Activated effector memory CD4-positive, alpha-beta T cell treated with anti-CD3 and anti-CD28 coated beads, Interleukin-2, amount 50 U/mL, for 16 hours (primary cell): Measurements from ENCODE around the gene PIN1.
"Not testable (repeated sequence)": the region's sequence is repeated elsewhere in the genome, so short reads cannot be mapped to it uniquely, and the experiment has no call there.

Experiments used
- DNase-seq: peaks from one replicate; pipeline ENCODE4 v3.0.0-alpha.2; 2020

Gene PIN1

GRCh38 chr19:9834726-9835506 lies at the start of gene PIN1:
PIN1 (plus strand) TSS chr19:9835318; CDS start chr19:9835345, 27 bp downstream.
- peak; percentile 100 for DNase-seq

GRCh38 chr19:9785367-9786331 lies 49.5 kb upstream of the PIN1 start:
- peak; percentile 97 for DNase-seq

GRCh38 chr19:9786342-9786741 lies 48.8 kb upstream of the PIN1 start:
- no peak for DNase-seq

- no peak for DNase-seq
These were observed 48.3 kb upstream of the PIN1 start for GRCh38 chr19:9786819-9787218.

- not testable (repeated sequence) for DNase-seq
These were observed 46.5 kb upstream of the PIN1 start for GRCh38 chr19:9788604-9789003.

GRCh38 chr19:9789066-9789465 lies 46.1 kb upstream of the PIN1 start:
- no peak for DNase-seq

GRCh38 chr19:9789579-9789978 lies 45.5 kb upstream of the PIN1 start:
- DNase-seq: not testable (repeated sequence)

GRCh38 chr19:9791073-9791367 lies 44.1 kb upstream of the PIN1 start:
- not testable (repeated sequence) for DNase-seq

GRCh38 chr19:9791552-9792205 lies 43.4 kb upstream of the PIN1 start:
- peak; percentile 96 for DNase-seq

- peak; percentile 95 for DNase-seq
These were observed 42.7 kb upstream of the PIN1 start for GRCh38 chr19:9792206-9793070.

GRCh38 chr19:9793071-9793591 lies 42.0 kb upstream of the PIN1 start:
- peak; percentile 87 for DNase-seq

GRCh38 chr19:9796113-9796773 lies 38.9 kb upstream of the PIN1 start:
- peak; percentile 93 for DNase-seq

GRCh38 chr19:9797871-9798270 lies 37.2 kb upstream of the PIN1 start:
- DNase-seq: no peak

- DNase-seq: no peak
These were observed 36.0 kb upstream of the PIN1 start for GRCh38 chr19:9799162-9799561.

GRCh38 chr19:9801976-9802375 lies 33.1 kb upstream of the PIN1 start:
- DNase-seq: no peak

GRCh38 chr19:9806803-9807202 lies 28.3 kb upstream of the PIN1 start:
- no peak for DNase-seq

- no peak for DNase-seq
These were observed 26.0 kb upstream of the PIN1 start for GRCh38 chr19:9808855-9809824.

GRCh38 chr19:9811139-9811538 lies 24.0 kb upstream of the PIN1 start:
- no peak for DNase-seq

- DNase-seq: no peak
These were observed 16.9 kb upstream of the PIN1 start for GRCh38 chr19:9818175-9818733.
